Measurements from ENCODE around the gene AGFG2. TPM values are rescaled to one million over a fixed set of nuclear protein-coding genes. Genes with fewer than 3 reads are reported as not detected.
A peak's percentile ranks its signal among the peaks of the same experiment; 100 is the strongest.

Gene AGFG2
- total and polyA plus RNA-seq, 2 of the 13 experiments (the other 11 are each of a cell fraction or from before 2014, with no cell fraction given), result 125 to 132 TPM

- TF ChIP-seq MTF2 (CRISPR knock-in tag; IDR thresholded peaks at IDR 0.05; ENCODE audit: borderline replicate concordance), result no peak
- no peak; the same call in 1 of the 2 replicates for TF ChIP-seq IRX3 (CRISPR knock-in tag; IDR thresholded peaks at IDR 0.05; ENCODE audit: borderline replicate concordance, low read depth)
- no peak for TF ChIP-seq ZNF101 (CRISPR knock-in tag; IDR thresholded peaks at IDR 0.05; ENCODE audit: borderline replicate concordance, low read depth)
- TF ChIP-seq ASH2L (IDR thresholded peaks at IDR 0.05; ENCODE audit: insufficient read length, low read depth, low read length), result peak; percentile 35
- TF ChIP-seq RXRB (CRISPR knock-in tag; IDR thresholded peaks at IDR 0.05; ENCODE audit: borderline replicate concordance), result peak; percentile 57
- TF ChIP-seq TRIM24 (CRISPR knock-in tag; IDR thresholded peaks at IDR 0.05), result no peak
- TF ChIP-seq MED1 (CRISPR knock-in tag; IDR thresholded peaks at IDR 0.05), result peak; percentile 44; the same call in 1 of the 2 replicates
- no peak for TF ChIP-seq MED8 (CRISPR knock-in tag; IDR thresholded peaks at IDR 0.05; ENCODE audit: insufficient replicate concordance)
- no peak; the same call in 1 of the 2 replicates for TF ChIP-seq ZNF331 (CRISPR knock-in tag; IDR thresholded peaks at IDR 0.05)
- TF ChIP-seq EED (CRISPR knock-in tag; IDR thresholded peaks at IDR 0.05), result peak; percentile 3; the same call in 1 of the 2 replicates
- 0 out of 2 replicates have a peak, but pooled peaks have one; percentile 90 for TF ChIP-seq ARID2 (CRISPR knock-in tag; IDR thresholded peaks at IDR 0.05; ENCODE audit: borderline replicate concordance)
- TF ChIP-seq SMAD1 (CRISPR knock-in tag; IDR thresholded peaks at IDR 0.05; ENCODE audit: borderline replicate concordance, low read depth), result no peak; the same call in 1 of the 2 replicates
- TF ChIP-seq BCL3 (CRISPR knock-in tag; IDR thresholded peaks at IDR 0.05), result no peak
- TF ChIP-seq FOXK1 (CRISPR knock-in tag; IDR thresholded peaks at IDR 0.05; ENCODE audit: borderline replicate concordance, low read depth), result no peak
- no peak; the same call in 1 of the 2 replicates for TF ChIP-seq ATF6 (CRISPR knock-in tag; conservative IDR thresholded peaks at IDR 0.05)
- no peak for TF ChIP-seq ZNF251 (CRISPR knock-in tag; IDR thresholded peaks at IDR 0.05)
- peak; percentile 73; the same call in 1 of the 2 replicates for TF ChIP-seq ZNF431 (CRISPR knock-in tag; IDR thresholded peaks at IDR 0.05; ENCODE audit: borderline replicate concordance, low read depth)
- no peak for TF ChIP-seq WIZ (CRISPR knock-in tag; IDR thresholded peaks at IDR 0.05)
- TF ChIP-seq, protein P1, sequence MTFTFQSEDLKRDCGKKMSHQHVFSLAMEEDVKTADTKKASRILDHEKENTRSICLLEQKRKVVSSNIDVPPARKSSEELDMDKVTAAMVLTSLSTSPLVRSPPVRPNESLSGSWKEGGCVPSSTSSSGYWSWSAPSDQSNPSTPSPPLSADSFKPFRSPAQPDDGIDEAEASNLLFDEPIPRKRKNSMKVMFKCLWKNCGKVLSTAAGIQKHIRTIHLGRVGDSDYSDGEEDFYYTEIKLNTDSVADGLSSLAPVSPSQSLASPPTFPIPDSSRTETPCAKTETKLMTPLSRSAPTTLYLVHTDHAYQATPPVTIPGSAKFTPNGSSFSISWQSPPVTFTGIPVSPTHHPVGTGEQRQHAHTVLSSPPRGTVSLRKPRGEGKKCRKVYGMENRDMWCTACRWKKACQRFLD (CRISPR knock-in tag; IDR thresholded peaks at IDR 0.05; ENCODE audit: borderline replicate concordance), result 0 out of 2 replicates have a peak, but pooled peaks have one; percentile 62
- TF ChIP-seq ZBTB46 (CRISPR knock-in tag; IDR thresholded peaks at IDR 0.05; ENCODE audit: borderline replicate concordance), result 0 out of 2 replicates have a peak, but pooled peaks have one; percentile 87
- TF ChIP-seq ZNF207 (IDR thresholded peaks at IDR 0.05; ENCODE audit: borderline replicate concordance), result no peak
- TF ChIP-seq NCOA1 (CRISPR knock-in tag; IDR thresholded peaks at IDR 0.05), result no peak
Observed at GRCh38 chr7:100568896-100569844, 30.2 kb downstream of the AGFG2 start (continued).
